AG04450 (cell line): Measurements from ENCODE around the gene CAMSAP1. TPM values are rescaled to one million over a fixed set of nuclear protein-coding genes. Genes with fewer than 3 reads are reported as not detected.

Experiments used
- CTCF ChIA-PET: fragments of 300-600, 350-600 bp; formaldehyde crosslinking; extraction: SDS; loops from one replicate; lab custom pipeline; 2022; ENCODE audit warnings: antibody characterized with exemption, inconsistent platforms; lab: Charles Lee
- POLR2A ChIA-PET: fragments of 350-600 bp; formaldehyde crosslinking; extraction: SDS; loops from one replicate; lab custom pipeline; 2021; ENCODE audit warnings: antibody characterized with exemption, inconsistent platforms; lab: Yijun Ruan, JAX
- DNase-seq: peaks from one replicate; pipeline ENCODE4 v3.0.0-alpha.2; 2011; ENCODE audit warnings: low read depth, low spot score
- H3K27ac ChIP-seq: one replicate; pipeline ENCODE4 v1.5.1; 2012; ENCODE audit warnings: low read depth, low read length, control low read depth
- H3K27me3 ChIP-seq: one replicate; pipeline ENCODE4 v1.6.0; 2012; ENCODE audit warnings: low read length; ENCODE audit not compliant: control insufficient read depth, insufficient read depth
- H3K4me3 ChIP-seq: 2 replicates; pipeline ENCODE4 v1.5.1; 2011; ENCODE audit warnings: mild to moderate bottlenecking, low read depth, low read length, control low read depth
- H3K9me3 ChIP-seq: 2 replicates; pipeline ENCODE4 v1.5.1; 2012; ENCODE audit warnings: low read length; ENCODE audit not compliant: control insufficient read depth, insufficient read depth
- CTCF ChIP-seq: IDR thresholded peaks from 2 replicates; pipeline ENCODE4 v1.5.1; 2011; ENCODE audit warnings: low read depth, low read length, control low read depth, inconsistent platforms
- polyA plus RNA-seq: library from polyadenylated mRNA; depleted of rRNA; stranded (reverse); fragments of >200 nt; gene quantifications from 2 replicates; pipeline ENCODE4 v1.2.3, GENCODE V29; 2011

Gene CAMSAP1
- polyA plus RNA-seq, 1 experiment: 7.8 TPM

GRCh38 chr9:135775911-135776310 is 131.4 kb downstream of the CAMSAP1 start:
- Histone ChIP-seq H3K27me3 (no peaks in the 10 kb centered on the region), H3K9me3 (peaks cover 15% of the 10 kb centered on the region; the same call in 1 of the 2 replicates), H3K4me3 (no peak overlapping the region), H3K27ac (no peak overlapping the region)
- DNase-seq: no peak
- no peak for TF ChIP-seq CTCF
- ChIA-PET POLR2A (no interaction called here), CTCF (no interaction called here)

DNA sequence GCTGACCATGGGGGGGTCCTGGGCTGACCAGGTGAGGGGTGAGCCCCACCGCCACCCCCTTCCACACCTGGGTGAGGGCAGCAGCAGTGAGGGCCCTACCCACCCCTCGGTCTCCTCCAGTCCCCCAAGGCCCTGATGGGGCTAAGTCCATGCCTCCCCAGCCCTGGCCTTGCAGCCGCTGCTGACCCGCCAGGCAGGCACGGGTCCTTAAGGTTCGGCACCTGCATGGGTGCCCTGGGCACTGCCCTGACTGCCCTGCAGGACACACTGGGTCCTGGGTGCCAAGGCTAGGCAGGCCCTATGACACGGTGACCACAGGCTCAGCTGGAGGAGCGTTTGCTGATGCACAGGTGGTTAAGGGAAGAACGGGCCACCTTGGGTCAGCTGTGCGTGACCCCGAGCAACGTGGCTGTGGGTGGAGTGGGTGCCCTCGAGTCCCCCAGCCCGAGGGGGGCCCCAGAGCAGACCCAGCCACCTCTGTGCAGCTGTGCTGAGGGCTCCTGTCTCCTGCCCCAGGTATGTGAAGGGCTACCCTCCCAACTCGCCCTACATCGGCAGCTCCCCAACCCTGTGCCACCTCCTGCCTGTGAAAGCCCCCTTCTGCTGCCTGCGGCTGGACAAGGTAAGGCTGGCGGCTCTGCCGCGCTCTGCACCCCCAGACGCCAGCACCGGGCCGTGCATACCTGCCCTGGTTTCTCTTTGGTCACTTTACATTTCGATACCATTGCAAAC is 132.4 kb downstream of the CAMSAP1 start:
- Histone ChIP-seq H3K27me3 (no peaks in the 10 kb centered on the region), H3K9me3 (peaks cover 24% of the 10 kb centered on the region; the same call in 1 of the 2 replicates), H3K4me3 (no peak overlapping the region), H3K27ac (no peak overlapping the region)
- POLR2A ChIA-PET: no interaction called here
- CTCF ChIA-PET: no interaction called here
- no peak for TF ChIP-seq CTCF
- no peak for DNase-seq

- POLR2A ChIA-PET: no interaction called here
- no peak for DNase-seq
- CTCF ChIA-PET: no interaction called here
- H3K9me3 ChIP-seq: peaks cover 30% of the 10 kb centered on the region
- no peak overlapping the region for H3K27ac ChIP-seq
- no peak overlapping the region for H3K4me3 ChIP-seq
- TF ChIP-seq CTCF: no peak
- no peaks in the 10 kb centered on the region for H3K27me3 ChIP-seq
Observed at GRCh38 chr9:135774239-135774747, 133.1 kb downstream of the CAMSAP1 start.

- Histone ChIP-seq H3K4me3 (no peak overlapping the region), H3K27me3 (no peaks in the 10 kb centered on the region), H3K9me3 (peaks cover 36% of the 10 kb centered on the region), H3K27ac (no peak overlapping the region)
- TF ChIP-seq CTCF: no peak
- DNase-seq: no peak
- ChIA-PET CTCF (no interaction called here), POLR2A (no interaction called here)
Observed at GRCh38 chr9:135773530-135774238, 133.7 kb downstream of the CAMSAP1 start.
